GM12864 (cell line): ENCODE results near the gene ZP2.

Source experiments
- DNase-seq: peaks from one replicate; pipeline ENCODE4 v3.0.0-alpha.2; 2011; ENCODE audit warnings: low read depth
- H3K4me3 ChIP-seq: 2 replicates; pipeline ENCODE4 v1.5.1; 2011; ENCODE audit warnings: mild to moderate bottlenecking, low read depth, low read length, control low read depth
- TF ChIP-seq, protein P1 (sequence below): IDR thresholded peaks from 2 replicates; pipeline ENCODE4 v1.5.1; 2011; ENCODE audit warnings: low read depth, mild to moderate bottlenecking, moderate library complexity, low read length, control low read depth, inconsistent platforms; ENCODE audit errors: missing control alignments

The ZP2 gene

DNA sequence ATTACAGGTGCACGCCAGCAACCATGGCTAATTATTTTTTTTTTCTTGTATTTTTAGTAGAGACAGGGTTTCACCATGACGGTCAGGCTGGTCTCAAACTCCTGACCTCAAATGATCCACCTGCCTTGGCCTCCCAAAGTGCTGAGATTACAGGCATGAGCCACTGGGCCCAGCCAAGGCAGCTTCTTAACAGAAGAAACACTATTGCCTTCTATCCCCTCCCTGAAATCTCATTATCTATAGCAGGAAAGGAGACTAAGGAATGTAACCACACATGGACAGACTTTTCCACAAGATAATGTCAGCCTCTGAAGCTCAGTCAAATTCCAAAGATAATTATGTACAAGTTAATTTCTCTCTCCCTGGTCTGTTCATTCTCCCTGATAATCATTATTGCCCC, 5.7 kb upstream of the ZP2 start:
- DNase-seq: no peak
- TF ChIP-seq, protein P1, sequence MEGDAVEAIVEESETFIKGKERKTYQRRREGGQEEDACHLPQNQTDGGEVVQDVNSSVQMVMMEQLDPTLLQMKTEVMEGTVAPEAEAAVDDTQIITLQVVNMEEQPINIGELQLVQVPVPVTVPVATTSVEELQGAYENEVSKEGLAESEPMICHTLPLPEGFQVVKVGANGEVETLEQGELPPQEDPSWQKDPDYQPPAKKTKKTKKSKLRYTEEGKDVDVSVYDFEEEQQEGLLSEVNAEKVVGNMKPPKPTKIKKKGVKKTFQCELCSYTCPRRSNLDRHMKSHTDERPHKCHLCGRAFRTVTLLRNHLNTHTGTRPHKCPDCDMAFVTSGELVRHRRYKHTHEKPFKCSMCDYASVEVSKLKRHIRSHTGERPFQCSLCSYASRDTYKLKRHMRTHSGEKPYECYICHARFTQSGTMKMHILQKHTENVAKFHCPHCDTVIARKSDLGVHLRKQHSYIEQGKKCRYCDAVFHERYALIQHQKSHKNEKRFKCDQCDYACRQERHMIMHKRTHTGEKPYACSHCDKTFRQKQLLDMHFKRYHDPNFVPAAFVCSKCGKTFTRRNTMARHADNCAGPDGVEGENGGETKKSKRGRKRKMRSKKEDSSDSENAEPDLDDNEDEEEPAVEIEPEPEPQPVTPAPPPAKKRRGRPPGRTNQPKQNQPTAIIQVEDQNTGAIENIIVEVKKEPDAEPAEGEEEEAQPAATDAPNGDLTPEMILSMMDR: no peak
- H3K4me3 ChIP-seq: no peak overlapping the region

- no peak for DNase-seq
- no peak overlapping the region for H3K4me3 ChIP-seq
- TF ChIP-seq, protein P1: no peak
Measured at GRCh38 chr16:21214086-21214485, 2.7 kb upstream of the ZP2 start.

DNA sequence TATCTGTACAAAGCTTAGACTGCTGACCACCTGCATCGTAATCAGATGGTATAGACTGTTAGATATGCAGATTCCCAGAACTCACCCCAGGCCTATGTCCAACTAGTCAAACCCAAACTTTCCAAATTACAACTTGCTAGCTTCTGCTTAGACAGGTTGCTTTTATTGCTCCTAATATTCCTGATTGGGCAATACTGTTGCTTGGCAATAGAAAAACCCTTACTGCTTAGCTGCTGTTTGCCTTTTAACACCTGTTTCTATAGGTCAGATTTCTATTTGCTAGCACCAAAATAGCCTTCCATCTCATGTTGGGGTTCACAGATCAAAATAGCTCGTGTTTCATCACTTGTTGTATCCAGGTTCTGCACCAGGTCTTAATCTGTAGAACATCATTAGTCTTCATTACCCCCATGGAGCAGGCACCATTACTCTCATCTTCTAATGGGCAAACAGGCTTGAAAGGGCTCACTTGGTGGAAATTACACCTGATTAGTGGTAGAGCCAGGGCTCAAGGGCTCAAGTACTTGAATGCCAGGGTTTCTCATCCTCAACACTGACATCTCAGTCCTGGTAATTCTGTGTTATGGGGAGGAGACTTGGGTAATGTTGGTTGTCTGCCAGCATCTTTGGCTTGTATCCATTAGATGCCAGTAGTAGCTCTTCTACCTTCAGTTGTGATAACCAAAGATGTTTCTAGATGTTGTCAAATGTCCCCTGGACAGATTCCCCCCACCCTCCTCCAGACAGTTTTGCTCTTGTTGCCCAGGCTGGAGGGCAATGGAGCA, 2.7 kb downstream of the ZP2 start:
- no peak overlapping the region for H3K4me3 ChIP-seq
- no peak for DNase-seq
- TF ChIP-seq, protein P1: no peak

GRCh38 chr16:21206550-21206949, 4.8 kb downstream of the ZP2 start:
- TF ChIP-seq, protein P1: no peak
- DNase-seq: no peak
- H3K4me3 ChIP-seq: no peak overlapping the region

DNA sequence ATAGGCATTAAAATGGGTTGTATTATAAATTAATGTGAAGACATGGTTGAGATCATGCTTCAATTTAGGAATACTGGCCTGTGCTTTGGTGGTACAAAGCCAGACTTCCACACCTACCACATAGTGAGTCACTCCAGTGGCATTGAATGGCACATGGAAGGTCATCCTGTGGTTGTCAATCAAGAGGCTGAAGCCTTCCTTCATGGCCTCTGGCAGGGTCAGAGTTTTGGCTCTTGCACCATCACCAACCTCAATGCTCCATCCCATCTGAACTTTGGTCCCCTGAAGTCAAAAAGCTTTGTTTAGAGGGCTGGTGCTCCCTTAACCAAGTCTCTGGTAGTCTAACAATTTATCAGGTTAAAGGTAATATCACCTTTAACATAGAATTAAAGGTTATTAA, 6.1 kb downstream of the ZP2 start:
- no peak for DNase-seq
- no peak overlapping the region for H3K4me3 ChIP-seq
- TF ChIP-seq, protein P1: no peak

GRCh38 chr16:21203155-21203797, 8.1 kb downstream of the ZP2 start:
- no peak for DNase-seq
- H3K4me3 ChIP-seq: no peak overlapping the region
- TF ChIP-seq, protein P1: no peak
